SIG-M5 treated with dmso at 0.1 percent for 504 hours (cell line): ENCODE measurements around the gene GLT1D1.

Experiments
- DNase-seq: peaks from one replicate; lab custom pipeline; 2025; ENCODE audit not compliant: unreplicated experiment; lab: John Stamatoyannopoulos, UW

GLT1D1 gene

DNA sequence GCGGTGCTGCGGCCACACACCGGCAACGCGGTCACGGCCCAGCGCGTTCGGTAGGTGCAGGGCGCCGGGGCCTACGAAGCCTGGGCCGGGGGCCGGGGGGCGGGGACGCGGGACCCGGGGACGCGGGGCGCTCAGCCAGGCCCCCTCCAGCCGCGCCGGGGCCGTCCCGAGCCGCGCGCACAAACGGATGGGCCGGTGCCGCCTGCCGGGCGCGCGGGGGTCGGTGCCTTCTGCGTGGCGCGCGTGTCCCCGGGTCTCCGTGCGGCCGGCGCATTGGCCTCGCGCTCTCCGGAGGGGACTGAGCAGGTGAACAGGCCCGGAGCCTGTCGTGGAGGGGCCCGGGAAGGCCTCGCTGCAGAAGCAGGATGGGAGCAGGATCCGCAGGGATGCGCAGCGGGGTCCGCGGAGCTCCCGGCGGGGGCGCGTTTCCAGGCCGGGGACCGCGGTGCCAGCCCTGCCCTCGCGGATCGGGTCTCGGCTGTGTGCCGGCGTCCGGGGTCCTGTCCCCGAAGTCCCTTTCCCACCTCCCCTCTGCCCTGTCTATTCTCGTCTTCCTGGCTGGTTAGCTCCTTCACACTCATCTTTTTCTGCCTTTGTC lies 421 bp downstream of the GLT1D1 start:
- DNase-seq = no peak

DNA sequence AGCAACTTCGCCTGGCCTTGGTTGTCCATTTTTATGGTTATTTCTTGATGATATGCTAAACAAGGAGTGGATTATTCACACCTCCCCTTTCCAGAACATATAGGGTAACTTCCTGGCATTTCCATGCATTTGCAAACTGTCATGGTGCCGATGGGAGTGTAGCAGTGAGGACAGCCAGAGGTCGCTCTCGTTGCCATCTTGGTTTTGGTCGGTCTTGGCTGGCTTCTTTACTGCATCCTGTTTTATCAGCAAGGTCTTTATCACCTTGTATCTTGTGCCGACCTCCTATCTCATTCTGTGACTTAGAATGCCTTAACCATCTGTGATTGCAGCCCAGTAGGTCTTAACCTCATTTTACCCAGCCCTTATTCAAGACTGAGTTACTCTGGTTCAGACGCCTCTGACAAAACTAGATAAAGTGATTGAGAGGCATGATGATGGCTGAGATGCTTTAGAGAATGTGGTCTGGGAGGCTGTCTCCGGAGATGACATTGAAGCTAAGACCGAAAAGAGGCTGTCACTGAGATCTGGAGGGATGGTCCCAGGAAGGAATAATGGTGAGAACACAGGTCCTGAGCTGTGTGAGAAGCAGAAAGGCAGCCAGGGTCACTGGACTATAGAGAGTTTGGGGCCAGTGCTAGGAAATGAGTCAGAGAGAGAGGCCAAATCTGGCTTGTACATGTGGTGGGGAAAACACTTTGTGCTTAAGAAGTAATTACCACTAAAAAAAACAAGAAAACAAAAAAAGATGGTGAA lies 2.9 kb downstream of the GLT1D1 start:
- DNase-seq = no peak

GRCh38 chr12:128856791-128857078 lies 3.5 kb downstream of the GLT1D1 start:
- no peak for DNase-seq

GRCh38 chr12:128857133-128857763 lies 4.0 kb downstream of the GLT1D1 start:
- DNase-seq = peak; percentile 83

GRCh38 chr12:128859311-128859710 lies 6.0 kb downstream of the GLT1D1 start:
- DNase-seq = no peak

DNA sequence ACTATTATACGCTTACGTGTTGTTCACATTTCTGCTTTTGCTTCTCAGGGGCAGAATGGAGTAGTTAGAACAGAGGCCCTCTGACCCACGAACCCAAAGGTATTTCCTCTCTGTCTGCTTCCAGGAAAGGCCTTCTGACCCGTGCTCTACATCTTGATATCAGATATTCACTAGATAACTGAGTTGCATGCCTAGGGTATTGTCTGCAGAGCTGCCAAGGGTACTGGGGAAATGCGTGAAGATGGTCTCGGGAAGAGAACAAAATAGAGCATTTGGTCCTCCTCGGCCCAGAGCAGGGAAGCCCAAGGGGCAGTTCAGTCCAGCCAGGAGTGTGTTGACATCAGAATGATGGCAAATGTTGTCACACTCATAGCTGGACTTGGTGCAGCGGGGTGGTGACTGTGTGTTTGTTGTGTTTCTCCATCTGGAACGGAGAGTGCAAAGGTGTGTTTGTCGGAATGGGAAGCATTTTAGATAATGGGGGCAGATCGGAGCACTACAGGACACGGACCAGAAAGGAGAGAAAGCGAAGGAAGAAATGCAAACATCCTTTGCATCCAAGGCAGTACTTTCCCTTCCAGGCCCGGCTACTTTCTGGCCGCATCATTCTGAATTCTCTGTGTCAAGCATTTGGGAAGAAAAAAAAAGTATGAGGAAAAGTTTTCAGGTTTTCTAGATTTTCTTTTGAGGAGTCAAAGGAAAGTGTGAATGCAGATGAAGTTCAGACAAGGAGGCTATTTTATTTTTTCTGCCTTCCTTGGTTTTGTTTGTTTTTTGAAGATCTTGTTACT lies 8.1 kb downstream of the GLT1D1 start:
- no peak for DNase-seq

DNA sequence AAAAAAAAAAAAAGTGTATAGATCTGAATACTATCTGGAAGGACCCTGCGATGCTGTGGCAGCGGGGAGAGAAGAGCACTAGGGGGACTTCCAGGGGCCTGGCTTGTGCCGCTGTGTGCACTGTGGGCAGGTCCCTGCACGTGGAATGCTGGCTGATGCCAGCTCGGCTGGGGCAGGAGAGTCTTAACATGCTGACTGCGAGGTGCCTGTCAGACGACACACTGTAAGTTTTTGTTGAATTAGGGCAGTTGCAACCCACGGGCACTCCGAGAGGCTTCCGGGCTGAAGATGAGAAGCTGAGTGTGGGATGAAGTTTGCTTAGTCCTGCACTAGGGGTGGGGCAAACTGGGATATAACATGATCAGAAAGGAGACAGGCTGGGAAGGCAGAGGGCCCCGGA lies 10.7 kb downstream of the GLT1D1 start:
- DNase-seq = no peak

DNA sequence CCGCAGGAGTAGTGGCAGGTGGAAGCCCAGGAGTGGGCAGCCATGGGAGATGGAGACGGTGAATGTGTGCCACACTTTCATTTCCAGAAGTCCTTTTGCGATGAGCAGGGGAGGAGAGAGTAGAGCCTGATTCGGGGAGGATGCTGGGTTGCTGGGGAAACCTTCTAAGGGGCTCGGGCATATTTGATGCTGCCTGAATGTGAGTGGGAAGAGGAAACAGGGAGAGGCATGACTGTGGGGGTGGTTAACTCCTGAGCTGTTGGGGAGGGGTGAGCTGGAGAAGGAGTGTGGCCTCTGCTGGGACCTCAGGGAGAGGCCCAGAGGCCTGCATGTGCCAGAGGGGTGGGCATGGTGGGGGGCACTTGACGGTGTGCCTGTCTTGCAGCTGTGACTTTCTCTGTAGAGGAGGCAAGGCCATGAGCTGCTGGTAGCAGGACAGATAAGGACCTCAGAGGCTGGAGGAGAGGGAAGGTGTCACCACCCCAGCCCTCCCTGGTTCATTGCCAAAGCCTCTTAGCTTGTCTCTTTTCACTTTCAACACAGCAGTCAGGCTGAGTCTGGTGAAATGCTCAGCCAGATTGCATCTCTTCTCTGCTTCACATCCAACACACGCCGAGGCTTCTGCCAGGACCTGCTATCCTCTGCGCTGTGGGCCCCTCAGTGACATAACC lies 11.4 kb downstream of the GLT1D1 start:
- DNase-seq = no peak

GRCh38 chr12:128867466-128867865 lies 14.2 kb downstream of the GLT1D1 start:
- DNase-seq = no peak

DNA sequence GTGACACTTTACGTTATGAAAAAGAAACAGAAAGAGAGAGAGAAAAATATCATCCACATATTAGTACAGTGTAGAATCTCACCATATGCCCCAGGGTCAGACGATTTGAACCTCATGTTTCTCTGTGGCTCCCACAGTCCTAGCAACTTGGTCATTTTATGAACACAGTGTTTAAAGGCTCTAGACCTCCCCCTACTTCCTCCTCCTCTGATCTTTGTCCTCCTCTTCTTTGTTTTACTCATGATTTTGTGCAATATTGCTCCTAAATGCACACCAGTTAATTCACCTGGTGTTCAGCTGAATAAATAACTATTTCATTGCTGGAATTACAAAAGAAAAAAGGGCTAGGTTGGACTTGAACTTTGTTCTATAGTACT lies 18.2 kb downstream of the GLT1D1 start:
- no peak for DNase-seq

GRCh38 chr12:128872303-128872702 lies 19.0 kb downstream of the GLT1D1 start:
- DNase-seq = no peak

DNA sequence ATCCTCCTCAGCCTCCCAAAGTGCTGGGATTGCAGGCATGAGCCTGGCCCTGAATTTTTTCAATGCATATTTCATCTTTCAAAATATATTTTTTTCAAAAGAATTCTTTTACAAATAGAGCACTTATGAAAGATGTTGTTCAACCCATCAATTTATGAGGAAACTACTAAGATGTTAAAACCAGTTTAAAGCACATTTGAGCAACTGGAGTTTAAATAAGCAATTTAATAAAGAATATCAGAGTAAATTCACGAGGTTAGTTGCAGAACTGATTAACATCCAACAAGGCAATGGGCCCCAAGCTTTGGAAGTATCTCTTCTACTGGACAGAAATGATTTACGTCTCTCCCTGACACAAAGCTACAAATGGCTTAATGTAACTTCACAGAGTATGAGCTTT lies 23.3 kb downstream of the GLT1D1 start:
- no peak for DNase-seq

DNA sequence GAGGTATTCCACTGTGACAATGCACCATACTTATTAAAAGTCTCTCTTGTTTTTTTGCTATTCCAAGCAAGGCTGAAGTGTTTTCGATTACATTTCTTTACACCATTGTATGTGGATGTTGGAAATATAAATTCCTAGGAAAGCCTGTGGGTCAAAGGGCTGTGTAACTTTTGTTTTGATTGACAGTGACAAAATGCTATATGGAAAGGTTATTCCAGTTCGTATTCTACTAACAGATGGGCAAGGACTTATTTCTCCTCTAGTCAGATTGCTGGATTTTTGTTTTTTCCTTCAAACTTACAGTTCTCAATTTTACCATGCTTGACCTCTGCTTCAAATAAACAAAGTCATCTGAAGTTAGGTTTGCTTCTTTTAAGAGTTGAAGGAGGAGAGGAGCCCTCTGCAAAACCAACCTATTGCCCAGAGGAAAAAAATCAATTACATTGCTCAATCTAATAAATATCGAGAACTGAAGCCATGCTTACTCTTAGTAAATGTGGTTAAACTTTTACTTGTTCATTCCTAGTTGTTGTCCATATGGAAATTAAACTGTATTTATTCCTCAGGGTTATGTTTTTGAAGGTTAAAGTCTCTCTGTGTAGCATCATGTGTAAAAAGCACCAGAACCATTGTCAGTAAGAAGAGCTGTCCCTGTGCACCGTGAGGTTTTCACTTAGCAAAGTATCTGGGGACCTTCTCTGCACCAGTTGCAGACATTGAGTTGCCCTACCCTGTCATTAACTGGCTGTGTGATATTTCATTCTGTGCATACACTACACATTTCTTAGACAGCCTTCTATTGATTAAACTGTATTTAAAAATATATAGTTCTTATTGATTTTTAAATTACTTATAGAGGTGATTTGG lies 26.9 kb downstream of the GLT1D1 start:
- DNase-seq = no peak

GRCh38 chr12:128891856-128892255 lies 38.6 kb downstream of the GLT1D1 start:
- no peak for DNase-seq

DNA sequence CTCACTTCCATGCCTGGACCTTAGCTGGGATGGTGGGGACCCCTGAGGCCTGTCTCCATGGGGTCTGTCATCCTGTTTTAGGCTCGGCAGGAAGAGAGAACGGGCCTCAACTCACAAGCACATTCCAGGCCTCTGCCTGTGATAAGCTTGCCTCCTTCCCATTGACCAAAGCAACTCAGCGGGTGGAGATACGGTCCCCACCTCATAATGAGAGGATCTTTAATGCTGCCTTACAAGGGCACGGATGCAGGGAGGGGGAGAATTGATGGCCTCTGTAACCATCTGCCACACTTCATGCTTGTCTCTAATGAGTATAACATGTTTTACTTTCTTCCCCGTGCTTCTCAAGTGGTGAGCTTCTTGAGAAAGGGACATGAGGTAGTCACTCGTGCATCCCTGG lies 50.0 kb downstream of the GLT1D1 start:
- DNase-seq = no peak

DNA sequence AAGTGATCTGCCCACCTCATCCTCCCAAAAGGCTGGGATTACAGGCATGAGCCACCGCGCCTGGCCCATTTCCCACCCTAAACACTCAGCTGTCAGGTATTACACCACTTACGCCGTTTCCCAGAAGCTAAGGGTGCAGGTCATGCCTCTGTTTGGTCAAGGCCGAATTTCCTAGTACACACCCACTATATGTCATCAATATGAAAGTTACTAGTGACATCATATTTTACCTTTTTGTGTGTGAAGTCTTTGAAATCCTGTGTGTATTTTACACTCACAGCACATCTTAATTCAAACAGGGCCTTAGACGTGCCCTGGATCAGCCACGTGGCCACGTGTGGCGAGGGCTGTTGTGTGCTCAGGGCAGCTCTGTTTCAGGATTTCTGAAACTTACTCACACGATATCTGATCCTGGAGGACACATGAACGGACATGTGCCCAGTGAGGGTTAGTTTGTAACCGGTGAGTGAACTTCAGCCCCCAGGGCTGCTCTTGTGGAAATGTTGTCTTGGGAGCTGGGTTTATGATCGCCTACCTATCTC lies 51.8 kb downstream of the GLT1D1 start:
- DNase-seq = no peak

GRCh38 chr12:128906485-128907137 lies 53.3 kb downstream of the GLT1D1 start:
- no peak for DNase-seq

GRCh38 chr12:128908254-128908653 lies 55.0 kb downstream of the GLT1D1 start:
- DNase-seq = no peak

DNA sequence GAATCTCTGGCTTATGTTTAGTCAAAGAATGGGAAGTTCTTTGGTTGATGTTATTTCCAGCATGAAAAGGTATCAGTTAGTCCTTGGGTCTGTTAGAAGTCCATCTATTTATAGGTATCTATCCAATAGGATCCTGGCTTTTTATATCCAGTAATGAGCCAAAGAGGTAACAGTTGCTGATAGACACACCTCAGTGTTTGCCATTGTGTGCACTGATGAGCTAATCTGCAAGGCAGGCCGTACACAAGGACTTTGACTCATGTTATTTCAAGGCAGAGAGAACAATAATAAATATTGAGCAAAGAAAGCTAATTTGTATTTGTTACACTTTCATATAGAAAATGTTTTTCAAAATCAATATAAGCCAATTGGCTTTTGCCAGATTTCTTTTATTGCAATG lies 56.4 kb downstream of the GLT1D1 start:
- DNase-seq = no peak

DNA sequence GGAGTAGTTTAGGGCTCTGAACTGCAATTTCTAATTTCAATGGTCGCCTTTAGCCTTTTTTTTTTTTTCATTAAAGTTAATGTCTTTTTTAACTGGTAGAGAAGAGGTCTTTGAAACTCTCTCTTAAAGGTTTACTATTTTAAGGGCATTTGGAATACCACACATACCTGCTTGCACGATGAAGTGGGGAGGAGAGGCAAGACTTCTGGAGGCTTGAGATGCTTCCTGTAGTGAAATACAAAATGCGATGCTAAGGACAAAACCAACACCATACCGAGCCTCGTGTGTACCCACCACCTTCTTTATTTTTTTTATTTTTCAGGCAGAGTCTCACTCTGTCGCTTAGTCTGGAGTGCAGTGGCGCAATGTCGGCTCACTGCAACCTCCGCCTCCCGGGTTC lies 57.4 kb downstream of the GLT1D1 start:
- no peak for DNase-seq
